ENCODE results near the gene DNAJB4. TPM values are rescaled to one million over a fixed set of nuclear protein-coding genes. Genes with fewer than 3 reads are reported as not detected.

Gene DNAJB4
- total and polyA plus RNA-seq, 2 of the 13 experiments (the other 11 are each of a cell fraction or from before 2014, with no cell fraction given), result 4.4 to 18.6 TPM

GRCh38 chr1:77978969-77979876 is 25.5 kb upstream of the DNAJB4 start, which contains the start of gene FUBP1 (continued):
- TF ChIP-seq EP300 (IDR thresholded peaks at IDR 0.05; ENCODE audit: low read depth in 2 of 2, low read length in 2 of 2) (no peak; a peak in 2 of 4 replicates), EP300 (CRISPR knock-in tag; IDR thresholded peaks at IDR 0.05; ENCODE audit: borderline replicate concordance) (0 out of 2 replicates have a peak, but pooled peaks have one; percentile 19), MAFG (CRISPR knock-in tag; IDR thresholded peaks at IDR 0.05) (no peak), E2F2 (CRISPR knock-in tag; IDR thresholded peaks at IDR 0.05; ENCODE audit: borderline replicate concordance) (no peak), KDM4B (CRISPR knock-in tag; IDR thresholded peaks at IDR 0.05) (no peak), ZFP62 (CRISPR knock-in tag; IDR thresholded peaks at IDR 0.05) (no peak), ZNF331 (CRISPR knock-in tag; IDR thresholded peaks at IDR 0.05) (0 out of 2 replicates have a peak, but pooled peaks have one; percentile 48), CREM (IDR thresholded peaks at IDR 0.05) (no peak), CREM (CRISPR knock-in tag; IDR thresholded peaks at IDR 0.05) (no peak), ZNF773 (CRISPR knock-in tag; IDR thresholded peaks at IDR 0.05; ENCODE audit: borderline replicate concordance) (0 out of 2 replicates have a peak, but pooled peaks have one; percentile 0), RBM22 (optimal IDR thresholded peaks at IDR 0.05; ENCODE audit: low read length) (no peak), ZSCAN31 (CRISPR knock-in tag; IDR thresholded peaks at IDR 0.05; ENCODE audit: low read depth) (peak; percentile 39; the same call in 1 of the 2 replicates), PRPF4 (IDR thresholded peaks at IDR 0.05; ENCODE audit: low read depth, low read length, poor library complexity, severe bottlenecking) (no peak), HNRNPUL1 (IDR thresholded peaks at IDR 0.05; ENCODE audit: low read depth, low read length) (no peak), ZBTB33 (CRISPR knock-in tag; IDR thresholded peaks at IDR 0.05) (no peak), ZBTB10 (CRISPR knock-in tag; IDR thresholded peaks at IDR 0.05; ENCODE audit: borderline replicate concordance) (no peak), ZNF121 (CRISPR knock-in tag; IDR thresholded peaks at IDR 0.05) (no peak), MEIS1 (CRISPR knock-in tag; IDR thresholded peaks at IDR 0.05; ENCODE audit: borderline replicate concordance) (no peak), KDM3A (CRISPR knock-in tag; IDR thresholded peaks at IDR 0.05; ENCODE audit: low read depth) (peak; percentile 20; the same call in 1 of the 2 replicates), ZNF777 (CRISPR knock-in tag; IDR thresholded peaks at IDR 0.05) (peak; percentile 61), PHF21A (CRISPR knock-in tag; IDR thresholded peaks at IDR 0.05) (peak; percentile 43; the same call in 1 of the 2 replicates), SOX6 (IDR thresholded peaks at IDR 0.05) (no peak), SOX6 (CRISPR knock-in tag; IDR thresholded peaks at IDR 0.05) (peak; percentile 44; the same call in 1 of the 2 replicates)
